Measurements from ENCODE around the gene EDA.
"Not testable (repeated sequence)": the region's sequence is repeated elsewhere in the genome, so short reads cannot be mapped to it uniquely, and the experiment has no call there.

Gene EDA

GRCh38 chrX:69748055-69748454 lies 132.1 kb downstream of the EDA start:
- no peak for DNase-seq

- no peak for DNase-seq
Observed at GRCh38 chrX:69759921-69760625, 144.2 kb downstream of the EDA start.

GRCh38 chrX:69761633-69762032 lies 145.7 kb downstream of the EDA start:
- no peak for DNase-seq

DNA sequence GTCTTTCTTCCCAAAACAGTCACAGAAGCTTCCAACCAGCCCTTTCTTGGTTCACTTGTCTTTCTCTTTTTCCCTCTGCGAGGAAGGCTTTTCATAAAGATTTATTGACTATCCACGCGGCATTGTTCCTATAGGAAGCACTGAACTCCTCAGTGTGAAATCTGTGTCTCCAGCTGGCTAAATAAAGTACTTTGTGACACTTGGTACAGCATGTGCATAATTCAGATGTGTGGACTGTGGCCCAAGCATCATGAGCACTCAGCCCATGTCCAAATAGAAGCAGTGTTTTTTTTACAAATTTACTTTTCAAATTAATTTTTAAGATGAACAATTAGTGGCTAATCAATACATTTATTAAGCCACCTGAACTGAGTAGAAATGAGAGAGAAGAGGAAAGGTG lies 146.4 kb downstream of the EDA start:
- DNase-seq, result no peak

DNA sequence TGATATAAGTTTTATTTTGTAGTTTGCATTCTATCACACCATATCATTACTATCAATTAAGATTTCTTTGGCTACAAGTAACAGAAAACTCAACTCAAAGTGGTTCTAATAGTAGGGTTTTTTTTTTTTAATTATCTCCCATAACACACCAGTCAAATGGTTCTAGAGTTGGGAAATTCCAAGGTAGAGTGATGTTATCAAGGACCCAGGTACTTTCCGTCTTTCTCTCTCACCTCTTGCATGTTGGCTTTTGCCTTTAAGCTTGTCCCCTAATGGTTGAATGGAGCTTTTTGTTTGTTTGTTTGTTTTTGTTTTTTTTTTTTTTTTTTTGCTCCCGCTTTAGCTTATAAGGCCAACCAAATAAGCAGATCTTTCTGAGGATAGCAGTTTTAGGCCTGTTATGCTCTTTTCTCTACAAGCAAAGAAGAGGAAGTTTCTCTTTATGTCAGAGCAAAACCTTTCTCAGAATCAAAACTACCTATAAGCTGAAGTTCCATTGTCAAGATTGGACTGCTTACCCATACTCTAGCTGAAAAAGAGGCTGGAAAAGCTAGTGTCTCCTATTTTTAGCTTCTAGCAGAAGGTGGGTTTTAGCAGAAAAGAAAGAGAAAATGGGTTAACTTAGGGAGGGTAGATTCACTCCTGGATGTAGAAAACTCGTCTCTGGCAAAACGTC lies 177.5 kb downstream of the EDA start:
- no peak for DNase-seq

DNA sequence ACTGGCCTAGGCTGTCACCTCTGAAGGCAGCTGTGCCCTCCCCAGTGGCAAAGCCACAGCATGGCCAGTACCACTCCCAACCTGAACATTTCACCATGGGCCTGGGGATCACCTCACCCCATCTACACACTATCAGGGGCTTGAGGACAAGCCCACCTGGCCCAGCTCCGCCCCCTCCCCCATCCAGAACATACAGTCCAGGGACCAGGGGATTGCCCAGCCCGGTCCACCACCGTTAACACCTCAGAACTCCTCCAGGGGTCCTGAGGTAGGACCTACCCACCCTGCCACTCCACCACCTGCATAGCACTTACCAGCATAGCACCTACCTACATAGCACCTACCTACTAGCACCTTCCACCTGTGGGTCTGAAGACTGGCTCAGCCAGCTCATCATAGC lies 179.8 kb downstream of the EDA start:
- DNase-seq, result no peak

DNA sequence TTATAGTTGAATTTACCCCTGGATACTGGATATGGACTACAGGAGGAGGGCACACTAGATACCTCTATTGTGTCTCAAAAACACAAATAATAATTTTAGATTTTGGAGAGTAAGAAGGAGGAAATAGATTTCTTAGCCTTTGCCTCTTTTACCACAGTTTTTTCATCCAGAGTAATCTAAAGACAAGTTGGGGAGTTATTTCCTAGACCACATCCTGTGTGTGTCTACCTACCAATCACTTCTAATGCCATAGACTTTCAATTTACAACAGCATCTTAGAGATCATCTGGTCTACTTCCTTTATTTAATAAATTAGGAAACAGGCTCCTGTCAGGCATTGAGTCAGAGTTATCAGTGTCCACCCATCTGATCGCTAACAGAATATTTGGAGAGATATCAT lies 191.5 kb downstream of the EDA start:
- DNase-seq, result no peak

GRCh38 chrX:69808375-69808774 lies 192.5 kb downstream of the EDA start:
- no peak for DNase-seq

DNA sequence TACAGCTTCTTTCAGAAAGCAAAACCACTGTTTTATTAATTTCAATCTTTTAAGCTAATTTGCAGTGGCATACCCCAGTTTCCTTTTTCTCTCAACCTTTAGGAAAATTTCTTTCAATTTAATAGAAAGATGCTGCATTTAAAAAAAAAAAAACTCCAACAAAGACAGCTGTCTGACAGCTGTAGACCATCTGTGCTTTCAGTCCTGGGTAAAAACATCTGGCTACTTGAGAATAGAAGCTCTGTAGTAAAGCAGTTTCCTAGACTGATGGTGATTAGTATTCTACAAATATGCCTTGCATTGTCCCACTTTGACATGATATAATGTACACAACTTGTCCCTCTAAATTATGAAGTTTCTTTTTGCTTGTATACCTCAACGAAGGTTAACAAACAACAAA lies 197.8 kb downstream of the EDA start:
- DNase-seq, result no peak

DNA sequence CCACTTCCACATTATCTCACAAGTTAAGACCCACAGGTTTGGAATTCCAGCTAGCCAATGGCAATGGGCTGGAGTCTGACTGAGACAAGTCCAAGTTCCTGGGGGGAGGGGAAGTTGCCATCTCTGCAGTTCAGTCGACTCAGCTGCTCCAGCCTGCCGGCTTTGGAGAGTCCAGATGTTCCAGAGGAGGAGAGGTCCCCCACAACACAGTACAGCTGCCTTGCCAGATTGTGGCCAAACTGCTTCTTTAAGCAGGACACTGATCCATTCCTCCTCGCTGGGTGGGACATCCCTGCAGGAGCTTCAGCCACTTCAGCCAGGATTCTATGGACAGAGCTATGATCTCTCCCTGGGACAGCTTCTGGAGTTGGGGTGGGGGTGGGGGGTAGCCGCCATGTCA lies 199.2 kb downstream of the EDA start:
- DNase-seq, result no peak

GRCh38 chrX:69815519-69815918 lies 199.6 kb downstream of the EDA start:
- no peak for DNase-seq

GRCh38 chrX:69844636-69845035 lies 228.7 kb downstream of the EDA start:
- DNase-seq, result no peak

DNA sequence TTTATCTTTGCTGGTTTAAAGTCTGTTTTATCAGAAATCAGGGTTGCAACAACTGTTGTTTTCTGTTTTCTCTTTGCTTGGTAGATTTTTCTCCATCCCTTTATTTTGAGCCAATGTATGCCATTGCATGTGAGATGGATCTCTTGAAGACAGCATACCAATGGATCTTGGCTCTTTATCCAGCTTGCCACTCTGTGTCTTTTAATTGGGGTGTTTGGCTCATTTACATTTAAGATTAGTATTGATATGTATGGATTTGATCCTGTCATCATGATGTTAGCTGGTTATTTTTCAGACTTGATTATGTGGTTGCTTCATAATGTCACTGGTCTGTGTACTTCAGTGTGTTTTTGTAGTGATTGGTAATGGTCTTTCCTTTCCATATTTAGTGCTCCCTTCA lies 244.1 kb downstream of the EDA start:
- not testable (repeated sequence) for DNase-seq

- DNase-seq, result no peak
Observed at GRCh38 chrX:69876221-69876620, 260.3 kb downstream of the EDA start.

DNA sequence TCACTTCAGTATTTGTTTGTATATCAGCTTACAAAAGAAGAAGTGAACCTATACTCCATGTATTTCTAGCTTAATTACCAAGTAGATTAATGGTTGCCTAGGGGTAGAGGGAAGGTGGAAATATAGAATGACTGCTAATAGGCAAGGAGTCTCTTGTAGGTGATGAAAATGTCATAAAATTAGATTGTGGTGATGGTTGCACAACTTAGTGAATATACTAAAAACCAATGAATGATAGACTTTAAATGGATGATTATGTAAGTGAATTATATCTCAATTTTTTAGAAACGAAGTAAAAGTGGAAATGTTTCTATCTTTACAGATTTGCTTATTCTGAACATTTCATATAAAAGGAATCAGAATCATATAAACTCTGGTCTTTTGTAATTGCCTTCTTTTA lies 268.3 kb downstream of the EDA start:
- no peak for DNase-seq

- no peak for DNase-seq
Observed at GRCh38 chrX:69896046-69896445, 280.1 kb downstream of the EDA start.

GRCh38 chrX:69900491-69900890 lies 284.6 kb downstream of the EDA start:
- no peak for DNase-seq

DNA sequence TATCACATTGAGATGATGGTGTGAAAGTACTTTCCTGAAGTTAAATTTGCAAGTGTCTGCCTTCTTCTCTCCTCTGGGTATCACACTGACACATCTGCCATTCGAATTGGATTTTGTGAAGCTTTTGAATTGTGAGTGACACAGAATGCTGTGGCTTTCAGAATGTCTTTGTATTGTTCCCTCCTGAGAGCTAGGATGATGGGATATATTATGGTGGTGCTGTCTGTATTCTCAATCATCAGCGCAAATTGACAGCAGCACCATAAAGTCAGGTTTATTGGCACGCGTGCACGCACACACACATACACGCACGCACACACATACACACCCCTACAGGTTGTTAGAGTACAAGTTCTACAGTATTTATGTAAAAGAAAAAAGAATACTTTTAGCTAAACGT lies 290.5 kb downstream of the EDA start:
- no peak for DNase-seq

DNA sequence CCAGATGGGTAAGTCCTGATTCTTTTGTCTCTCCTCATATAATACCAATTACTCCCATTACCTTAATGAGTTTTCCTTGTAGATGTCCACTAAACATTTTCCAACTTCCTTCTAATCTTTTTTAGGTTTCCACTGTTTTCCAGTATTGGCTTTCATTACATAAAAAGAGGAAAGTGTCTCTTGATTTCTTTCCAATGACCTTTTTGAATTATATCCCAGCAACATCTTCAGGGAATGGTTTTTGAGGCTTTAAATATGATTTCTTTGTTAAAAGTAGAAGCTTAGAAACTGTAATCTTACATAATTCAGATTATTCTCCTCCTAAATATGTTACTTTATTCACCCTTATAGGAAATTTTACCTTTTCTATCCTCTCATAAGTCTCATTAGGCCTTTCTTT lies 298.9 kb downstream of the EDA start:
- DNase-seq, result no peak

DNA sequence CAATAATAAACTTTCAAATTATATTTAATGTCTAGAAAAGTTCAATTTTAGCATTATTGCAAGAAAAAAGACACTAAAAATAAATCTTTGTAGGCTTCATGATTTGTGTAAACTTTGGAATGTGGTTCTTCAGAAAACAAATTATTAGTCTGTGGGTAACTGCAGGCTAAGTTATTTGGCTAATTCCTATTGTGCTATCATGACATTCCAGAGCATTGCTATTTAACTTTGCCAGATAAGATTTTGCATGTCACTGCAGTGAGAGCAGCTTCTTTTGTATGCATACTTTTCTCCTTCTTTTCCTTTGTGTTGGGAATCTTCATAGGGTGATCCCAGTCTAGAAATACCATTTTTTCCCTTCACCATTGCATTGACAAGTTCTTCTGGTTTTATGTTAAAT lies 303.8 kb downstream of the EDA start:
- no peak for DNase-seq

DNA sequence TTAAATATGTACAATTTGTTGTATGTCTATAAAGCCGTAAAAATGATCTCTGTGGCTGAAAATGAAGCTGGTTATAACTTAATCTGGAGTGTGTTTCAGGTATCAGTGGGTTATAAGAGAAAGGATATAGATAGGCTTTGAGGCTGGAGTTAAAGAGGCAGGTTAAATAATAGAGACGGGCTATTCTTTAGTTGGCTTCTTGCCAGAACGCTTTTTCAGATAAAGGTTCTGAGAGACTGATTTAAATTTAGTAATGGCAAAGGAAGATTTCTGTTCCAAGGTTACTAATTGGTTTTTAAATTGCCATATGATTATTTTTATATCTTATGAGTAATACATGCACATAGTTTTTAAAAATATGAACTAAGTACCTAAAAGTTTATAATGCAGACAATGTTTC lies 316.4 kb downstream of the EDA start:
- DNase-seq, result no peak

- no peak for DNase-seq
Observed at GRCh38 chrX:69948276-69948797, 332.4 kb downstream of the EDA start.

GRCh38 chrX:69951753-69952152 lies 335.8 kb downstream of the EDA start:
- DNase-seq, result no peak

- no peak for DNase-seq
Observed at GRCh38 chrX:69959712-69960111, 343.8 kb downstream of the EDA start.

Measured in CD4-positive, alpha-beta T cell treated with Interleukin-17A for 4 hours (primary cell).